Measurements from ENCODE around the gene GARRE1. TPM values are rescaled to one million over a fixed set of nuclear protein-coding genes. Genes with fewer than 3 reads are reported as not detected.

The GARRE1 gene
- total and polyA plus RNA-seq, 2 of the 4 experiments (the other 2 are of a cell fraction): 13.8 to 16.9 TPM

DNA sequence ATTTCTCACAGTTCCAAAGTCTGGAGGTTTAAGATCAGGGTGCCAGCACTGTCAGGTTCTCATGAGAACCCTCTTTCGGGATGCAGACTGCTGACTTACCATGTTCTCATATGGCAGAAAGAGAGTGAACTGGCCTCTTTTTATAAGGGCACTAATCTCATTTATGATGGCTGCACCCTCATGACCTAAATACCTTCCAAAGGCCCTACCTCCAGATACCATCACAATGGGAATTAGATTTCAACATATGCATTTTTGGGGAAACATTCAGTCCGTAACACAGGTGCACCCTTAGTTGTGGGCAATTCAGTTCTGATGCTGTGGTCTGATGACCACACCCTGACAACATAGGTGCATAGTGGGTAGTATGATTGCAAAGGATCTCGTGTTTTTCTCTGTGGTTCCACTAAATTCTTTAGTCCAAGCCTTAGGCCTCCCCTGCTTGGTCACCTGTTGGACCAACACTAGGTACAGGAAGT is 33.3 kb downstream of the GARRE1 start:
- Histone ChIP-seq H3K9me3 (ENCODE audit: control insufficient read depth, insufficient read depth, low read length) (peaks cover 9% of the 10 kb centered on the region), H3K18ac (ENCODE audit: low read depth, low read length) (no peak overlapping the region), H4K91ac (ENCODE audit: insufficient read depth, low read depth, low read length) (no peak overlapping the region), H3K79me1 (ENCODE audit: low read depth in 1 of 2, low read length in 2 of 2) (peaks cover 27 to 59% of the 10 kb centered on the region in 2 experiments), H2BK20ac (ENCODE audit: low read depth, low read length) (no peak overlapping the region), H3K27ac (ENCODE audit: insufficient read depth, low read length) (no peak overlapping the region), H4K5ac (ENCODE audit: low read depth, low read length) (no peak overlapping the region), H3K23ac (ENCODE audit: low read depth, low read length) (no peak overlapping the region), H4K20me1 (ENCODE audit: insufficient read depth, low read length) (no peaks in the 10 kb centered on the region), H2BK15ac (ENCODE audit: low read depth, low read length) (no peak overlapping the region), H3K4ac (ENCODE audit: low read depth, low read length) (no peak overlapping the region), H3K9ac (ENCODE audit: low read depth, low read length) (no peak overlapping the region), H3K14ac (replicated peaks; ENCODE audit: low read depth, low read length) (no peak overlapping the region), H3K27me3 (ENCODE audit: control insufficient read depth, insufficient read depth, low read length) (no peaks in the 10 kb centered on the region), H3K56ac (ENCODE audit: extremely low read depth, insufficient read depth, low read length) (no peak overlapping the region), H2AFZ (replicated peaks; ENCODE audit: low read length, poor library complexity) (no peak overlapping the region), H2BK5ac (ENCODE audit: low read depth, low read length, poor library complexity, severe bottlenecking) (no peak overlapping the region), H2BK120ac (ENCODE audit: low read depth, low read length) (no peak overlapping the region; the same call in 1 of the 2 replicates), H2AK5ac (ENCODE audit: low read depth, low read length) (0 out of 2 replicates have a peak overlapping the region, but pooled peaks have one; percentile 10), H3K4me2 (ENCODE audit: low read depth, low read length) (no peak overlapping the region), H4K8ac (ENCODE audit: low read depth in 2 of 2, low read length in 2 of 2) (no peak overlapping the region), H3K4me1 (ENCODE audit: control insufficient read depth, insufficient read depth, low read length) (peaks cover 3% of the 10 kb centered on the region), H3K9me1 (ENCODE audit: insufficient read depth, low read length) (0 out of 2 replicates have a peak, but pooled peaks cover 3% of the 10 kb centered on the region), H3K36me3 (ENCODE audit: control insufficient read depth, insufficient read depth, low read length) (peaks cover 7% of the 10 kb centered on the region; the same call in 1 of the 2 replicates), H3K4me3 (ENCODE audit: insufficient read depth, low read depth, low read length) (no peak overlapping the region), H2AK9ac (replicated peaks; ENCODE audit: low read depth, low read length, poor library complexity) (no peak overlapping the region)
- ChIA-PET POLR2A (ENCODE audit: unreplicated experiment) (no interaction called here), CTCF (no interaction called here)
- WGBS, 2 experiments (ENCODE audit: extremely low coverage in 2 of 2, insufficient read length in 1 of 2): no CpG with 5 or more reads among the region's 3 CpGs
- no TSS peak for BruUV-seq (replicated peaks)
- in situ Hi-C loops (cut with MboI; ENCODE audit: low sequenced_read_pairs) (no loop called here), dilution Hi-C loops (cut with HindIII; ENCODE audit: low sequenced_read_pairs, unreplicated experiment) (no loop called here), intact Hi-C loops (cut with micrococcal nuclease) (no loop called here)
- no peak for DNase-seq
- TF ChIP-seq MAZ (IDR thresholded peaks at IDR 0.05; ENCODE audit: borderline replicate concordance, low read depth, low read length) (no peak), MXI1 (IDR thresholded peaks at IDR 0.05; ENCODE audit: borderline replicate concordance, low read depth, low read length) (no peak), RAD21 (IDR thresholded peaks at IDR 0.05; ENCODE audit: low read length) (no peak), CHD1 (IDR thresholded peaks at IDR 0.05; ENCODE audit: low read depth, low read length) (no peak), RCOR1 (IDR thresholded peaks at IDR 0.05; ENCODE audit: insufficient replicate concordance, low read length) (no peak), POLR2A (IDR thresholded peaks at IDR 0.05; ENCODE audit: low read depth, low read length) (no peak), BHLHE40 (IDR thresholded peaks at IDR 0.05; ENCODE audit: low read depth, low read length) (no peak), NFE2L2 (IDR thresholded peaks at IDR 0.05; ENCODE audit: low read depth, low read length) (no peak), CEBPB (IDR thresholded peaks at IDR 0.05; ENCODE audit: low read depth, low read length) (no peak), FOS (IDR thresholded peaks at IDR 0.05; ENCODE audit: low read depth, low read length) (no peak), RFX5 (IDR thresholded peaks at IDR 0.05; ENCODE audit: low read depth, low read length) (no peak), MAFK (IDR thresholded peaks at IDR 0.05; ENCODE audit: low read depth, low read length) (no peak), SMC3 (IDR thresholded peaks at IDR 0.05; ENCODE audit: low read depth, low read length) (no peak)
- TF ChIP-seq, protein P1, sequence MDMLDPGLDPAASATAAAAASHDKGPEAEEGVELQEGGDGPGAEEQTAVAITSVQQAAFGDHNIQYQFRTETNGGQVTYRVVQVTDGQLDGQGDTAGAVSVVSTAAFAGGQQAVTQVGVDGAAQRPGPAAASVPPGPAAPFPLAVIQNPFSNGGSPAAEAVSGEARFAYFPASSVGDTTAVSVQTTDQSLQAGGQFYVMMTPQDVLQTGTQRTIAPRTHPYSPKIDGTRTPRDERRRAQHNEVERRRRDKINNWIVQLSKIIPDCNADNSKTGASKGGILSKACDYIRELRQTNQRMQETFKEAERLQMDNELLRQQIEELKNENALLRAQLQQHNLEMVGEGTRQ (IDR thresholded peaks at IDR 0.05; ENCODE audit: low read depth, low read length): no peak
- TF ChIP-seq, protein P2, sequence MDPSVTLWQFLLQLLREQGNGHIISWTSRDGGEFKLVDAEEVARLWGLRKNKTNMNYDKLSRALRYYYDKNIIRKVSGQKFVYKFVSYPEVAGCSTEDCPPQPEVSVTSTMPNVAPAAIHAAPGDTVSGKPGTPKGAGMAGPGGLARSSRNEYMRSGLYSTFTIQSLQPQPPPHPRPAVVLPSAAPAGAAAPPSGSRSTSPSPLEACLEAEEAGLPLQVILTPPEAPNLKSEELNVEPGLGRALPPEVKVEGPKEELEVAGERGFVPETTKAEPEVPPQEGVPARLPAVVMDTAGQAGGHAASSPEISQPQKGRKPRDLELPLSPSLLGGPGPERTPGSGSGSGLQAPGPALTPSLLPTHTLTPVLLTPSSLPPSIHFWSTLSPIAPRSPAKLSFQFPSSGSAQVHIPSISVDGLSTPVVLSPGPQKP (IDR thresholded peaks at IDR 0.05; ENCODE audit: borderline replicate concordance, low read depth, low read length): no peak
- TF ChIP-seq, protein P3, sequence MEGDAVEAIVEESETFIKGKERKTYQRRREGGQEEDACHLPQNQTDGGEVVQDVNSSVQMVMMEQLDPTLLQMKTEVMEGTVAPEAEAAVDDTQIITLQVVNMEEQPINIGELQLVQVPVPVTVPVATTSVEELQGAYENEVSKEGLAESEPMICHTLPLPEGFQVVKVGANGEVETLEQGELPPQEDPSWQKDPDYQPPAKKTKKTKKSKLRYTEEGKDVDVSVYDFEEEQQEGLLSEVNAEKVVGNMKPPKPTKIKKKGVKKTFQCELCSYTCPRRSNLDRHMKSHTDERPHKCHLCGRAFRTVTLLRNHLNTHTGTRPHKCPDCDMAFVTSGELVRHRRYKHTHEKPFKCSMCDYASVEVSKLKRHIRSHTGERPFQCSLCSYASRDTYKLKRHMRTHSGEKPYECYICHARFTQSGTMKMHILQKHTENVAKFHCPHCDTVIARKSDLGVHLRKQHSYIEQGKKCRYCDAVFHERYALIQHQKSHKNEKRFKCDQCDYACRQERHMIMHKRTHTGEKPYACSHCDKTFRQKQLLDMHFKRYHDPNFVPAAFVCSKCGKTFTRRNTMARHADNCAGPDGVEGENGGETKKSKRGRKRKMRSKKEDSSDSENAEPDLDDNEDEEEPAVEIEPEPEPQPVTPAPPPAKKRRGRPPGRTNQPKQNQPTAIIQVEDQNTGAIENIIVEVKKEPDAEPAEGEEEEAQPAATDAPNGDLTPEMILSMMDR (conservative IDR thresholded peaks at IDR 0.05; ENCODE audit: low read depth, low read length): no peak
- no peak for ATAC-seq (ENCODE audit: low read depth)

Data from IMR-90 (cell line).